Naive thymus-derived CD4-positive, alpha-beta T cell (primary cell): ENCODE measurements around the gene POLR2L. TPM values are rescaled to one million over a fixed set of nuclear protein-coding genes. Genes with fewer than 3 reads are reported as not detected.
A peak's percentile ranks its signal among the peaks of the same experiment; 100 is the strongest.

ENCODE experiments used
- ATAC-seq: fragments of 150-1000 bp; cut with Tn5 transposase; 2 replicates; pipeline ENCODE4 v1.10.0; 2021; ENCODE audit warnings: mild to moderate bottlenecking, moderate library complexity
- CTCF ChIA-PET: fragments of 350-600 bp; sonication (Branson Sonifier 250); formaldehyde crosslinking; loops from one replicate; lab custom pipeline; 2021; ENCODE audit warnings: antibody characterized with exemption; lab: Charles Lee
- POLR2A ChIA-PET: fragments of 350-600 bp; sonication (Branson Sonifier 250); formaldehyde crosslinking; loops from one replicate; lab custom pipeline; 2021; ENCODE audit warnings: antibody characterized with exemption, inconsistent platforms; lab: Charles Lee
- DNase-seq, 9 donors: peaks; one replicate each; pipeline versions ENCODE4 v3.0.0 to v3.0.0-alpha.2; 2020 to 2022; ENCODE audit warnings: mixed read lengths in 1 of 9
- H3K27ac ChIP-seq: one replicate; pipeline ENCODE4 v1.7.0; 2013; ENCODE audit warnings: mild to moderate bottlenecking, low read depth, low read length, moderate library complexity
- H3K27me3 ChIP-seq, 2 donors: one replicate each; pipeline ENCODE4 v1.7.0; 2013; ENCODE audit warnings: low read length in 2 of 2, mild to moderate bottlenecking in 2 of 2, moderate library complexity in 2 of 2; ENCODE audit not compliant: control insufficient read depth in 2 of 2, insufficient read depth in 2 of 2
- H3K36me3 ChIP-seq, 3 experiments: 1 replicate in 2 of 3; 2 replicates in 1 of 3; pipeline ENCODE4 v1.7.0; 2013; ENCODE audit warnings: low read length in 3 of 3, mild to moderate bottlenecking in 3 of 3, moderate library complexity in 1 of 3; ENCODE audit not compliant: insufficient read depth in 3 of 3, control insufficient read depth in 2 of 3
- H3K4me1 ChIP-seq, 2 donors: one replicate each; pipeline ENCODE4 v1.7.0; 2013; ENCODE audit warnings: low read length in 2 of 2, mild to moderate bottlenecking in 2 of 2, moderate library complexity in 1 of 2; ENCODE audit not compliant: control insufficient read depth in 2 of 2, insufficient read depth in 2 of 2
- H3K4me3 ChIP-seq: 2 replicates; pipeline ENCODE4 v1.7.0; 2013; ENCODE audit warnings: mild to moderate bottlenecking, low read length
- H3K9me3 ChIP-seq, 3 experiments: 1 replicate in 2 of 3; 2 replicates in 1 of 3; pipeline ENCODE4 v1.7.0; 2013; ENCODE audit warnings: low read length in 3 of 3; ENCODE audit not compliant: control insufficient read depth in 2 of 3
- H3K27ac Mint-ChIP-seq, 9 donors: one replicate each; pipeline ENCODE4 v1.8.0; 2020 to 2022; ENCODE audit warnings: mixed read lengths in 9 of 9, mild to moderate bottlenecking in 8 of 9, moderate library complexity in 5 of 9, inconsistent platforms in 2 of 9
- H3K27me3 Mint-ChIP-seq, 5 donors: one replicate each; pipeline ENCODE4 v1.8.0; 2021 to 2022; ENCODE audit warnings: mixed read lengths in 5 of 5, mild to moderate bottlenecking in 1 of 5
- H3K36me3 Mint-ChIP-seq, 5 donors: one replicate each; pipeline ENCODE4 v1.8.0; 2020 to 2022; ENCODE audit warnings: mixed read lengths in 5 of 5, mild to moderate bottlenecking in 3 of 5, inconsistent platforms in 1 of 5
- H3K4me1 Mint-ChIP-seq, 7 donors: one replicate each; pipeline ENCODE4 v1.8.0; 2020 to 2022; ENCODE audit warnings: mixed read lengths in 7 of 7, mild to moderate bottlenecking in 3 of 7, inconsistent platforms in 1 of 7
- H3K4me3 Mint-ChIP-seq, 10 donors: one replicate each; pipeline ENCODE4 v1.8.0; 2020 to 2022; ENCODE audit warnings: mild to moderate bottlenecking in 10 of 10, mixed read lengths in 10 of 10, moderate library complexity in 6 of 10, inconsistent platforms in 2 of 10
- H3K9me3 Mint-ChIP-seq, 11 donors: one replicate each; pipeline ENCODE4 v1.8.0; 2020 to 2022; ENCODE audit warnings: mixed read lengths in 11 of 11, mild to moderate bottlenecking in 4 of 11, inconsistent platforms in 1 of 11, moderate library complexity in 1 of 11
- intact Hi-C, 2 donors: fragments of 100-400 bp; cut with micrococcal nuclease; formaldehyde crosslinking; loops; one replicate each; pipeline ENCODE4 v1.15.1; 2023
- polyA plus RNA-seq, 2 donors: library from polyadenylated mRNA; unstranded; fragments of 300-500 nt; fragmentation: Illumina TruSeq; gene quantifications; one replicate each; pipeline ENCODE4 v1.2.3, GENCODE V29; 2021
- total RNA-seq, 6 experiments: library from RNA in 5 of 6; stranded (reverse) in 5 of 6; gene quantifications; 1 replicate in 5 of 6; 2 replicates in 1 of 6; pipeline ENCODE4 v1.2.3 and lab custom pipeline; 2021 to 2026

Gene POLR2L
- total and polyA plus RNA-seq, 7 experiments from 2014 or later: 31.2 to 93.3 (median 49.1) TPM

- no peaks in the 10 kb centered on the region for H3K9me3 ChIP-seq
- no peak overlapping the region for H3K4me3 ChIP-seq
- no peaks in the 10 kb centered on the region for H3K4me1 ChIP-seq
- peaks cover 0 to 4% (median 0%) of the 10 kb centered on the region in 7 donors for H3K4me1 Mint-ChIP-seq
- peaks cover 0 to 14% (median 0%) of the 10 kb centered on the region in 3 experiments for H3K36me3 ChIP-seq
- H3K9me3 Mint-ChIP-seq: no peaks in the 10 kb centered on the region
- intact Hi-C loops: no loop called here
- ATAC-seq (no peak), DNase-seq (no peak)
- H3K27me3 ChIP-seq: no peaks in the 10 kb centered on the region
- H3K36me3 Mint-ChIP-seq: no peaks in the 10 kb centered on the region
- no peak overlapping the region for H3K4me3 Mint-ChIP-seq
- H3K27ac Mint-ChIP-seq: peak overlapping the region in 1 of 9 donors; percentile 23
- ChIA-PET CTCF (no interaction called here), POLR2A (no interaction called here)
- no peak overlapping the region for H3K27ac ChIP-seq
- H3K27me3 Mint-ChIP-seq: no peaks in the 10 kb centered on the region
These were observed 23.4 kb upstream of the POLR2L start for GRCh38 chr11:865462-866430.

DNA sequence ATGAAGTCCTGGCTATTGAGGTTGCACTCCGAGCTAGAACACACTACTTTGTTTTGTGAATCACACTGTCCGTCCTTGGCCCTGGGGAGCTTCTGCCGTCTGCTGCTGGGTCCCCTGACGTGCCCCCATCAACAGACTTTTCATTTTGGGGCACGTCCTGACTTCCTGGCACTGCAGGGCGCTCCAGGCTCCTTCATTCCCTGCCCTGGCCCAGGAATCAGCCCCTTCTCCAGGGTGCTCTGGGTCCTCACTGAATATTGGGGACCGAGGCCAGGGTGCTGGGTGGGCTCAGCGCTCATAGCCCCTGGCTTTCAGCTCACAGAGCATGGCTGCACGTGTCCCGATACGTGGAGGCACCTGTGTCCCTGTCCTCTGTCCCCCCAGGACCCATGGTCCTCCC lies 22.6 kb upstream of the POLR2L start:
- no peak overlapping the region for H3K4me3 ChIP-seq
- H3K4me1 ChIP-seq: no peaks in the 10 kb centered on the region
- ChIA-PET CTCF (no interaction called here), POLR2A (no interaction called here)
- H3K27me3 ChIP-seq: no peaks in the 10 kb centered on the region
- no peak for DNase-seq
- H3K4me3 Mint-ChIP-seq: no peak overlapping the region
- H3K27me3 Mint-ChIP-seq: no peaks in the 10 kb centered on the region
- H3K36me3 Mint-ChIP-seq: no peaks in the 10 kb centered on the region
- H3K9me3 ChIP-seq: no peaks in the 10 kb centered on the region
- H3K27ac Mint-ChIP-seq: peak overlapping the region in 1 of 9 donors; percentile 59
- no peak overlapping the region for H3K27ac ChIP-seq
- peaks cover 0 to 14% (median 0%) of the 10 kb centered on the region in 3 experiments for H3K36me3 ChIP-seq
- no peaks in the 10 kb centered on the region for H3K9me3 Mint-ChIP-seq
- intact Hi-C loops: no loop called here
- H3K4me1 Mint-ChIP-seq: peaks cover 0 to 4% (median 0%) of the 10 kb centered on the region in 7 donors
- ATAC-seq: no peak

GRCh38 chr11:863910-864827 lies 21.8 kb upstream of the POLR2L start:
- CTCF ChIA-PET: no interaction called here
- DNase-seq (no peak), ATAC-seq (no peak)
- H3K4me1 Mint-ChIP-seq: peaks cover 0 to 8% (median 0%) of the 10 kb centered on the region in 7 donors
- Histone ChIP-seq H3K27me3 (no peaks in the 10 kb centered on the region), H3K4me3 (no peak overlapping the region), H3K9me3 (no peaks in the 10 kb centered on the region), H3K4me1 (no peaks in the 10 kb centered on the region), H3K27ac (no peak overlapping the region), H3K36me3 (peaks cover 0 to 6% (median 0%) of the 10 kb centered on the region in 3 experiments)
- no peak overlapping the region for H3K27ac Mint-ChIP-seq
- H3K4me3 Mint-ChIP-seq: no peak overlapping the region
- no peaks in the 10 kb centered on the region for H3K9me3 Mint-ChIP-seq
- H3K36me3 Mint-ChIP-seq: no peaks in the 10 kb centered on the region
- intact Hi-C loops: no loop called here
- H3K27me3 Mint-ChIP-seq: no peaks in the 10 kb centered on the region
- POLR2A ChIA-PET: interaction anchor here (0.5 kb wide), 1 partner anchor 1361 kb away, joined by 3 read pairs; no protein-coding TSS in a partner anchor

GRCh38 chr11:863023-863909 lies 20.9 kb upstream of the POLR2L start:
- intact Hi-C loops: no loop called here
- no peaks in the 10 kb centered on the region for H3K27me3 Mint-ChIP-seq
- H3K9me3 ChIP-seq: no peaks in the 10 kb centered on the region
- H3K9me3 Mint-ChIP-seq: no peaks in the 10 kb centered on the region
- H3K27ac Mint-ChIP-seq: no peak overlapping the region
- DNase-seq: no peak
- H3K36me3 ChIP-seq: no peaks in the 10 kb centered on the region
- no peak overlapping the region for H3K4me3 Mint-ChIP-seq
- no peaks in the 10 kb centered on the region for H3K27me3 ChIP-seq
- POLR2A ChIA-PET: no interaction called here
- no peak overlapping the region for H3K4me3 ChIP-seq
- CTCF ChIA-PET: no interaction called here
- ATAC-seq: no peak
- no peak overlapping the region for H3K27ac ChIP-seq
- H3K4me1 ChIP-seq: no peaks in the 10 kb centered on the region
- H3K36me3 Mint-ChIP-seq: no peaks in the 10 kb centered on the region
- H3K4me1 Mint-ChIP-seq: peaks cover 0 to 8% (median 0%) of the 10 kb centered on the region in 7 donors

DNA sequence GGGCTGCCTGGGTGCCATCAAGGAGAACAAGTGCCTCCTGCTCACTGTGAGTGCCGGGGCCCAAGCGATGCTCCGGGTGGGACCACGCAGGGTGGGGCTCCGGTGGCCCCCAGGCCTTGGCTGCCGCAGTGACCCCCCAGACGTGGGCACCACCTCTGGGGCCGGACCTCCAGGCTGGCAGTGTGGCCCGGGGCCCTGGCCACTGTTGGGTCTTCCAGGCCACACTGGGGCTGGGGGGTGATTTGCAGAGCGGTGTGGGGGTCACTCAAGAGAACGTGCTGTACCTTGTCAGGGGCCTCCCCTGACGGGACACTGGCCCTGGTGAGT lies 20.3 kb upstream of the POLR2L start:
- H3K27me3 ChIP-seq: no peaks in the 10 kb centered on the region
- ChIA-PET POLR2A (no interaction called here), CTCF (no interaction called here)
- H3K9me3 Mint-ChIP-seq: no peaks in the 10 kb centered on the region
- no peaks in the 10 kb centered on the region for H3K27me3 Mint-ChIP-seq
- DNase-seq: no peak
- no peak overlapping the region for H3K27ac Mint-ChIP-seq
- H3K4me1 ChIP-seq: no peaks in the 10 kb centered on the region
- no peak overlapping the region for H3K4me3 ChIP-seq
- no peak overlapping the region for H3K4me3 Mint-ChIP-seq
- peaks cover 0 to 8% (median 0%) of the 10 kb centered on the region in 7 donors for H3K4me1 Mint-ChIP-seq
- intact Hi-C loops: no loop called here
- H3K9me3 ChIP-seq: no peaks in the 10 kb centered on the region
- no peak for ATAC-seq
- H3K36me3 Mint-ChIP-seq: no peaks in the 10 kb centered on the region
- no peaks in the 10 kb centered on the region for H3K36me3 ChIP-seq
- no peak overlapping the region for H3K27ac ChIP-seq

DNA sequence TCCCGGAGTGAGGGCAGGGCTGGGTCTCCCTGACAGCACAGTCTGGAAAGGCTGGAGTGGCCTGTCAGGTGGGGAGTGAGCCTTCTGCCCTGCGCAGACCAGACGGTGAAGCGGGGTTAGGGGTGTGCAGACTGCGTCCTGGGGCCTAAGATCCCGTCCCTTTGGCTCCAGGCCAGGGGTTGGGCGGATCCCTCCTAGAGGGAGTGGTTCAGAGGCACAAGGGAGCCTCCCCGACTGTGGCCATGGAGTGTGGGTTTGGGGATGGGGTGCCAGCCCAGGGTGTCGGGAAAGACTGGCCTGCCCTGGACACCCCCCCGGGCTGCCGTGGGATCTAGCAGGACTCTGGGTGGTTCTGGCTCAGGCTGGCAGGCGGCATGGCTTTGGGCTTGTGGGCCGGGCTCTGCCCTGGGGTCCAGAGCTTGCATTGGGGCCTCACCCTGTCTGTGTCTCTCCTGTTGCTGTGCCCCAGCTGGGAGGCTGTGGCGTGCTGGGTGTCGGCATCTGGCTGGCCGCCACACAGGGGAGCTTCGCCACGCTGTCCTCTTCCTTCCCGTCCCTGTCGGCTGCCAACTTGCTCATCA lies 19.8 kb upstream of the POLR2L start:
- CTCF ChIA-PET: no interaction called here
- no peak for ATAC-seq
- intact Hi-C loops: no loop called here
- no peak for DNase-seq
- POLR2A ChIA-PET: no interaction called here
- H3K9me3 Mint-ChIP-seq: no peaks in the 10 kb centered on the region
- H3K27ac ChIP-seq: no peak overlapping the region
- H3K9me3 ChIP-seq: no peaks in the 10 kb centered on the region
- no peaks in the 10 kb centered on the region for H3K27me3 ChIP-seq
- no peak overlapping the region for H3K4me3 Mint-ChIP-seq
- H3K27me3 Mint-ChIP-seq: no peaks in the 10 kb centered on the region
- no peaks in the 10 kb centered on the region for H3K36me3 ChIP-seq
- H3K4me3 ChIP-seq: no peak overlapping the region
- H3K36me3 Mint-ChIP-seq: no peaks in the 10 kb centered on the region
- no peaks in the 10 kb centered on the region for H3K4me1 ChIP-seq
- H3K27ac Mint-ChIP-seq: peak overlapping the region in 1 of 9 donors; percentile 6
- H3K4me1 Mint-ChIP-seq: peaks cover 0 to 8% (median 0%) of the 10 kb centered on the region in 7 donors
